ENCODE results near the gene APOO. TPM values are rescaled to one million over a fixed set of nuclear protein-coding genes. Genes with fewer than 3 reads are reported as not detected.

Gene APOO
- total RNA-seq, 1 experiment from 2014 or later = 69.9 TPM

DNA sequence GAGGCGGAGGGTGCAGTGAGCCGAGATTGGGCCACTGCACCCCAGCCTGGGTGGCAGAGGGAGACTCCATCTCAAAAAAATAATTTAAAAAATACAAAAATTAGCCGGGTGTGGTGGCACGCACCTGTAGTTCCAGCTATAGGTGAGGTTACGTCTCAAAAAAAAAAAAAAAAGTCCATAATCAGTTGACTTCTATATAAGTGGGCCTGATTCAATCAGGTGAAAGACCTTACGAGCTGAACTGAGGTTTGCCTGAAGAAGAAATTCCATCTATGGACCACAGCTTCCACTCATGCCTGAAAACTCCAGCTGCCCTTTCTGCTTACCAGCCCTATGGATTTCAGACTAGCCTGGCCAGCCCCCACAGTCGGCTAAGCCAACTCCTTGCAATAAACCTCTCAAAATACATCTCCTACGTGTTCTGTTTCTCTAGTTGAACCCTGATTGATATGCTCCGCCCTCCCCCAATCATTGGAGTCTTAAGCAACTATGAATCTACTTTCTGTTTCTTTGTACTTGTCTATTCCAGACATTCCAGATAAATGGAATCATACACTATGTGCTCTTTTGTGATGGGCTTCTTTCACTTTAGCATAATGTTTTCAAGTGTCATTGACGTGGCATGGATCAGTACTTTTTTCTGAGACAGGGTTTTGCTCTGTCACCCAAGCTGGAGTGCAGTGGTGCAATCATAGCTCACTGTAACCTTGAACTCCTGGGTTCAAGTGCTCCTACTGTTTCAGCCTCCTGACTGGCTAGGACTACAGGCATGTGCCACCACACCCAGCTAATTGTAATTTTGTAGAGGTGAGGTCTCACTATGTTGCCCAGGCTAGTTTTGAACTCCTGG lies 88.1 kb downstream of the APOO start:
- peak; percentile 47 for DNase-seq (ENCODE audit: low read depth)

GRCh38 chrX:23817979-23818336 lies 89.8 kb downstream of the APOO start:
- DNase-seq (ENCODE audit: low read depth) = no peak

DNA sequence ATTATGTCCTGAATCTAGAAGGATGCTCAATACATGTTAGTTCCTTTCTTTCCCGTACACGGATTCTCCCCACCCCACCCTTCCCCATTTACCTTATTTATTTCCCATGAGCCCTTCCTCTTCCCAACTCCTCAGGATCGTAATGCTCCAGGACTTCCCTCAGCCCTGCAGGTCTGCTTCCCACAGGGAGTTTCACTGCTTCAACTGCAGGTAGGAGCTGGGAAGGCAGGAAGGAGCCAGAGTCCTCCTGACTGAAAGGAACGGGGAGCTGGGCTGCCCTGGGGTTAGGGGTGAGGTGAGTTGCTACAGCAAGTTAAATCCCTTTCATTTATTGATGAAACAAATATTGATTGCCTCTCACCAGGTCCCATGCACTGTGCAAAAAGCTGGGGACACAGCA lies 91.6 kb downstream of the APOO start:
- no peak for DNase-seq (ENCODE audit: low read depth)

DNA sequence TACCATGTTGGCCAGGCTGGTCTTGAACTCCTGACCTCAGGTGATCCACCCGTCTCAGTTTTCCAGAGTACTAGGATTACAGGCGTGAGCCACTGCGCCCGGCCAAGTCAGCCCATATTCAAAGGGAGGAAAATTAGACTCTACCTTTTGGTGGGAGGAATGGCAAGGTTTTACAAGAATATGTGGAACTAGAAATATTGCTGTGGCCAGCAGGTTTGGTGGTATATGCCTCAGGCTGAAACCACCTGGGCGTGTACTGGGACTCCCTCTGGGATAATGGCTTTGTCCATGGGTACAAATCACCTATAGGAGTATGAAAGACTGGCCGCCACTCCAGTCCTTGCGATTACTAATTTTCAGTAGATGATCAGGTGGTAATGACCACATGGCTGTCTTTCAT lies 92.4 kb downstream of the APOO start:
- no peak for DNase-seq (ENCODE audit: low read depth)

GRCh38 chrX:23813808-23814207 lies 93.9 kb downstream of the APOO start:
- no peak for DNase-seq (ENCODE audit: low read depth)

DNA sequence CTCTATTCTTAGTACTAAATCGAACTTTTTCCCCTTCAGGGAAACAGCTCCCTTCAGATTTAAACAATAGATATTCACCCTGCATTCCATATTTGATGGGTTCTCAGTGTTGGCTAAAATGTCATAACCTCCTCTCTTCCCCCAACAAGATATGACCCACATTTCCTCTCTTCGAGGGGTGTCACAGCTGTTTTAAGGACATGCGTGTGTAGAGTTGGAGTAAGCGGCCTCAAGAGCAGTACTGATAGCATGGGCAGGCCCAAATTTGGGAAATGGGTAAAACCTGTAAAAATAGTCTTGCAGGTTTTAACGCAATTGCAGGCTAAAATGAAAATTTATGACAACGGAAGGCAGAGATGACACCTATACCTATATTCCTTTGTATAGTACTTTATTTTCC lies 96.1 kb downstream of the APOO start:
- no peak for DNase-seq (ENCODE audit: low read depth)

- DNase-seq (ENCODE audit: low read depth) = no peak
These were observed 96.6 kb downstream of the APOO start for GRCh38 chrX:23811108-23811651.

DNA sequence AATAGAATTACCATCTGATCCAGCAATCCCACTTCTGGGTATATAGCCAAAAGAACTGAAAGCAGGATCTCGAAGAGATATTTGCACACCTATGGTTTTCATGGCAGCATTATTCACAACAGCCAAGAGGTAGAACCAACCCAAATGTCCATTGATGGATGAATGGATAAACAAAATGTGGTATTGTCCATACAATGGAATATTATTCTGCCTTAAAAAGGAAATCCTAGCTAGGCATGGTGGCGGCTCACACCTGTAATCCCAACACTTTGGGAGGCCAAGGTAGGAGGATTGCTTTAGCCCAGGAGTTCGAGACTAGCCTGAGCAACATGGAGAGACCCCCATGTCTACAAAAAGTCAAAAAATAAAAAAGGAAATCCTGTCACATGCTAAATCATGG lies 97.5 kb downstream of the APOO start:
- no peak for DNase-seq (ENCODE audit: low read depth)

DNA sequence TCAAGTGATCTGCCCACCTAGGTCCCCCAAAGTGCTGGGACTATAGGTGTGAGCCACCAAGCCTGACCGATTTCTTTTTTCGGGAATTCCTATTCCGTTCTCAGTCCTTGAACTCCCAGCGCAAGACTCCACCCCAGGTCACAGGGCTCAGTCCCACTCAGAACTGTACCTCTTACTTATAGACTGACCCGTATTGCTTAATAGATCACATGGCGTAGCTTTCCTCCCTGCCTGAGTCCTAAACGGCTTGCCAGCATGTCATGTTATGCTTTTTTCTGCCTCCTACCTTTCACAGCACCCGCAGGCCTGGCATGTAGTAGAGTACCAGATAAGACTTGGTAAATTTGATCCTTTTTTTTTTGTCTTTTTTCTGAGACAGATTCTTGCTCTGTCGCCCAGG lies 102.3 kb downstream of the APOO start:
- no peak for DNase-seq (ENCODE audit: low read depth)

DNA sequence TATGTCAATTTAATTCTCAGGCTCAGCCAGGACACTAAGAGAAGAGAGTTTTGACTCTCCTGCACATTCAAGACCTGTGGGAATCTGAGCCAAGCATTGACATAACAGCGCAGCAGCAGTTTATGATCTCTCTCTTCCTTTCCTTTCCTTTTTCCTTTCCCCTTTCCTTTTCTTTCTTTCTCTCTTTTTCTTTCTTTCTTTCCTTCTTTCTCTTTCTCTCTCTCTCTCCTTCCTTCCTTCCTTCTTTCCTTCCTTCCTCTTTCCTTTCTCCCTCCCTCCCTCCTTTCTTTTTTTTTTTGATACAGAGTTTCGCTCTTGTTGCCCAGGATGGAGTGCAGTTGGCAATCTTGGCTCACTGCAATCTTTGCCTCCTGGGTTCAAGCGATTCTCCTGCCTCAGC lies 103.2 kb downstream of the APOO start:
- no peak for DNase-seq (ENCODE audit: low read depth)

GRCh38 chrX:23803931-23804381 lies 103.8 kb downstream of the APOO start:
- DNase-seq (ENCODE audit: low read depth) = peak; percentile 89

- DNase-seq (ENCODE audit: low read depth) = no peak
These were observed 105.3 kb downstream of the APOO start for GRCh38 chrX:23802431-23802830.

DNA sequence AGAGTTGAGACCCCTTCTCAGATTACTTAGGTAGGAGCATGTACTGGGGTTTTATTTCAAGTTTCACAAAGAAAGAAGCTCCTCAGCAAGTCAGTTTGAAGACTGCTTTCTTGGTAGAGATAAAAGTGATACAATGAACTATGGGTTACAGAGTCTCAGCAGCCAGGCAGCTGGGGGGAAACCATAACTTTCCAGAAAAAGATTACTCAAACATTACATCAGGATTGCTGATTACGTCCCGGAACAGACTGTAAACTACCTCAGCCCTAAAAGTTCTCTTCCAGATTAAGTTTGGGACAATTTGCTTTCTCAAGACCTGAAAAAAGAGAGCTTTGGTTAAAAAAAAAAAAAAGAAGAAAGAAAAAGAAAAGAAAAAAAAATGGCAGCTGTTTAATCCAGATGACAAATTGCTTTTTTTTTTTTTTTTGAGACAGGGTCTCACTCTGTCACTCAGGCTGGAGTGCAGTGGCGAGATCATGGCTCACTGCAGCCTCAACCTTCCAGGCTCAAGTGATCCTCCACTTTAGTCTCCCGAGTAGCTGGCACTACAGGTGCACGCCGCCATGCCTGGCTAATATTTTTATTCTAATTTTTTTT lies 108.2 kb downstream of the APOO start:
- no peak for DNase-seq (ENCODE audit: low read depth)

DNA sequence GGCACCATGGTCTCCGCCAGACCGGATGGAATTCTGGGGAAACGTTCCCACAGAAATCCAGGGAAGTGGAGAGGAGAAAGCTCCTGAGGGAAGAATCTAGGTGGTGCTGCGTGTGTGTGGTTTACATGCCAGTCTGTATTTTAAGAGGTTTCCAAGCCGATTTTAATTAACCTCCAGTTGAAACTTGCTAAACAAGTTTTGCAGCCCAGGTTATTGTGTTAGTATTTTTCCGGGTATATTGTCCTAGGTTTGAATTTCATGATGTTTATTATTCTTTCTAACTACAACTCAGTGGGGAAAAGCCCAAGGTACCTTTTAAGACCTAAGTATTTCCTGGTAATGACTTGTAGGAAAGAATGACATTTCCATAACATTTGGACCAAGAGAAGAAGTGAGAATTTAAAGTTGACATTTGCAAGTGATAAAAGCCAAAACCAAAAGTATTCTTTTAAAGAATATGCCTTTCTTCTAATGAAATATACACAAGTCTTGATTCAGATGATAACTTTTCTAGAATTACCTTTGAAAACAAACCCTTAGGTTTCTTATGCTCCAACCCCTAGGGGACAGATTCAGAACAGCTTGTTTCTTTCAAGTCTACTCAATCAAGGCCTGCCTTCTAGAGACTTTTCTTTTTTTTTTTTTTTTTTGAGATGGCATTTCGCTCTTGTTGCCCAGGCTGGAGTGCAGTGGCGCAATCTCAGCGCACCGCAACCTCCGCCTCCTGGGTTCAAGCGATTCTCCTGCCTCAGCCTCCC lies 110.2 kb downstream of the APOO start:
- DNase-seq (ENCODE audit: low read depth) = no peak

DNA sequence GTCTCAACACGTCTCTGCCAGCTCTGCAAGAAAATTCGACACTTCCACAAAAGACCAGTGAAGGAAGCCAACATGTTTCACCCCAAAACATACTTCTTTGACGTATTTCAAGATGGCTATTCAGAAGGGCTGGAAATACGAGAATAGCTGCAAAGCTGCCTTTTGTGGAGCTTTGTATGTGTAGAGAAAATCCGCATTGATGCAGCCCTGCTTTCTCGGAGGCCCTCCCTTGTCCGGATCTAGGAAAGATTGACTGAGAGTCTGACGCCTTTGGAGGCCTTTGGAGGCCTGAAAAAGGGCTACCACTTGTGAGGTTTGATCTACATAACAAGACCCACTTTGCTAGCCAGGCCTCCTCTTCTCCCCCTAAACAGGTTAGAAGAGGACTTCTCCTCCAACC lies 112.5 kb downstream of the APOO start:
- DNase-seq (ENCODE audit: low read depth) = no peak

DNA sequence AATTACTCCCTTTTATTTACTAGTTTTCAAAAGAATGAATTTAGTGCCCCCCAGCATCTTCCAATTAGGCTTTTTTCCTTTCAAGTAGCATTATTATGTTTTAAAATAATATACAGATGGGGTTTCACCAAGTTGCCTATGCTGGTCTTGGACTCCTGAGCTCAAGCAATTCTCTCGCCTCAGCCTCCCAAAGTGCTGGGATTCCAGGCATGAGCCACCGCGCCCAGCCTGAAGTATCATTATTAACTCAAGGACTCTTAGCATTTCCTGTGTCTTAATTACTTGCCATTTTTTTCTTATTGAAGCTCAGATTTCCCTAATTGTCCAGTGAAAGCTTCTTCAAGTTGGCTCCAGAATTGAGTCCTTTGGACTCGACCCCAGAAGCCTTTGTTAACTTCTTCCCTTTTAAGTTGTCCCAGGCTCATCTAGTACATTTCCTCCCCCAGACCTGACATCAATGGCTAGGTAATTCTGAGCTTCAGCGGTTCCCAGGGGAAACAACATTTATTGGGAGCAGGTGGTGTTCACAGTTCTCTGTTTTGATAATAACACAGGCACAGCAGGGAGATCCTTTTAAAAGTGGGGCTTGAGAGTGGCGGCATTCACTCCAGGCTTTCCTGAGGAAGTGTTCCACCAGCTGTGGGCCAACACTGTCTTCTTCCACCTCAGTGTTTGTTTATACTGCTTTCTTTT lies 114.7 kb downstream of the APOO start:
- no peak for DNase-seq (ENCODE audit: low read depth)

DNA sequence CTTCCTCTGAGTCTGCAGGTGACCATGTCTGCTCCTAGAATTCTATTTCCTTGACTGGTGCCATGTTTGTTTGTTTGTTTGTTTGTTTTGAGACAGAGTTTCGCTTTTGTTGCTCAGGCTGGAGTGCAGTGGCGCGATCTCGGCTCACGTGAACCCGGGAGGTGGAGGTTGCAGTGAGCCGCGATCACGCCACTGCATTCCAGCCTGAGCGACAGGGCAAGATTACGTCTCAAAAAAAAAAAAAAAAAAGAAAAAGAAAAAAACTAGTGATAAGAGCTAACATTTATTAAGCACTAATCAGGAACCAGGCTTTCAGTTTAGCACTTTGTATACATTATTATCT lies 117.6 kb downstream of the APOO start:
- DNase-seq (ENCODE audit: low read depth) = no peak

GRCh38 chrX:23789386-23790154 lies 118.2 kb downstream of the APOO start:
- no peak for DNase-seq (ENCODE audit: low read depth)

DNA sequence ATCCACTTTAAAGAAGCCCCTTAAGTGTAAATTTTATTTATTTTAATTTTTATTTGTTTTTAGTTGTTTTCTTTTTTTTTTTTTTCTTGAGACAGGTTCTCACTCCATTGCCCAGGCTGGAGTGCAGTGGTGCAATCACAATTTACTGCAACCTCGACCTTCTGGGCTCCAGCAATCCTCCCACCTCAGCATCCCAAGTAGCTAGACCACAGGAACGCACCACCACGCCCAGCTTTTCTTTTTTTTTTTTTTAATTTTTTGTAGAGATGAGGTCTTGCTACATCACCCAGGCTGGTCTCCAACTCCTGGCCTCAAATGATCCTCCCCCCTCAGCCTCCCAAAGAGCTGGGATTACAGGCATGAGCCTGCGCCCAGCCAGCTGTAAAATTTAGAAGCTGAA lies 118.8 kb downstream of the APOO start:
- peak; percentile 28 for DNase-seq (ENCODE audit: low read depth)

DNA sequence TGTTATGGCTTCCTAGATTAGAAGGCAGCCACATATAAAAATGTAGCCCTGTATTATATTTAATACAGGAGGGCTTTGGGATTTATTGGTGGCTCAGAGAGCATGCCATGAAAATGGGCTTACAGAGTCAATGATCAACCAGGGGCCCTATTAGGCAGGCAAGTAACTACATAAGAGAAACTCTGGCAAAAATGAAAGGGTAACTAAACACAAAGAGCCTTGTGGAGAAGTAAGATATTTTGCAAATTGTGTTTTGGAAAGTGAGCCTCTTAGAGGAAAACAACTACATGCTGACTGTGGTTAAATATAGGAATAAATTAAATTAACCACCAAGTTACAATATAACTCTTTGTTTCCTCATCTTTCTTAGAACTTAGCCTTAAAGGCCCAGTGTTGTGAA lies 119.2 kb downstream of the APOO start:
- peak; percentile 10 for DNase-seq (ENCODE audit: low read depth)

- DNase-seq (ENCODE audit: low read depth) = peak; percentile 12
These were observed 120.0 kb downstream of the APOO start for GRCh38 chrX:23787745-23788118.
